Left lung (tissue), 10 donors: ENCODE data around the gene FSTL1. TPM values are rescaled to one million over a fixed set of nuclear protein-coding genes. Genes with fewer than 3 reads are reported as not detected.

Experiments
- ATAC-seq: fragments of 200-7000 bp; cut with Tn5 transposase; one replicate; pipeline ENCODE4 v1.9.1; 2020; ENCODE audit warnings: moderate library complexity
- DNase-seq, 4 donors: peaks; one replicate each; pipeline ENCODE4 v3.0.0-alpha.2; 2013 to 2020
- H3K27ac ChIP-seq, 2 donors: fragments of 200-600 bp; sonication (generic) in 1 of 2; one replicate each; pipeline versions ENCODE4 v1.5.0 to v1.8.0; 2020 to 2021
- H3K27me3 ChIP-seq, 2 donors: fragments of 200-600 bp; sonication (generic) in 1 of 2; one replicate each; pipeline versions ENCODE4 v1.5.0 to v1.8.0; 2020 to 2021
- H3K36me3 ChIP-seq, 2 donors: fragments of 200-600 bp; sonication (generic) in 1 of 2; one replicate each; pipeline versions ENCODE4 v1.5.0 to v1.8.0; 2020 to 2021
- H3K4me1 ChIP-seq, 2 donors: fragments of 200-600 bp; one replicate each; pipeline ENCODE4 v1.8.0; 2021
- H3K4me3 ChIP-seq, 2 donors: fragments of 200-600 bp; sonication (generic) in 1 of 2; one replicate each; pipeline versions ENCODE4 v1.5.0 to v1.8.0; 2020 to 2021; ENCODE audit warnings: mild to moderate bottlenecking in 1 of 2
- H3K9me3 ChIP-seq, 2 donors: fragments of 200-600 bp; sonication (generic) in 1 of 2; one replicate each; pipeline versions ENCODE4 v1.5.0 to v1.8.0; 2020 to 2021
- intact Hi-C, 2 donors: fragments of 100-400 bp; cut with DNase I; formaldehyde crosslinking; loops; one replicate each; pipeline versions ENCODE4 v1.11.2 to v1.14.2; 2022
- polyA plus RNA-seq, 6 donors: library from polyadenylated mRNA; unstranded; fragments of 120-200 nt; gene quantifications; one replicate each; pipeline ENCODE4 v1.2.1, GENCODE V29; 2013; ENCODE audit not compliant: insufficient read length in 6 of 6
- total RNA-seq, 2 donors: library from RNA; stranded (reverse); fragmentation: NEBNext Ultra II Directional; extraction: Animal tissue kit (Norgen Biotek cat#: 25700); gene quantifications; one replicate each; pipeline ENCODE4 v1.2.1, GENCODE V29; 2021
- TF ChIP-seq, protein P1 (sequence below), 2 donors: fragments of 200-600 bp; sonication (generic) in 1 of 2; IDR thresholded peaks; one replicate each; pipeline versions ENCODE4 v1.5.0 to v1.8.0; 2021; ENCODE audit warnings: antibody characterized with exemption in 2 of 2
- donor health status: DM: no; HTN: yes; CAD: no.
- donor health status: DM: no; HTN: no; CAD: no.

The FSTL1 gene
- total and polyA plus RNA-seq, 8 donors, result 265 to 564 (median 527) TPM

- DNase-seq, result no peak
- Histone ChIP-seq H3K36me3 (peaks cover 0 to 8% of the 10 kb centered on the region in 2 donors), H3K4me1 (peaks cover 5 to 22% of the 10 kb centered on the region in 2 donors), H3K4me3 (no peak overlapping the region), H3K27ac (no peak overlapping the region), H3K9me3 (no peaks in the 10 kb centered on the region), H3K27me3 (no peaks in the 10 kb centered on the region)
- TF ChIP-seq, protein P1, sequence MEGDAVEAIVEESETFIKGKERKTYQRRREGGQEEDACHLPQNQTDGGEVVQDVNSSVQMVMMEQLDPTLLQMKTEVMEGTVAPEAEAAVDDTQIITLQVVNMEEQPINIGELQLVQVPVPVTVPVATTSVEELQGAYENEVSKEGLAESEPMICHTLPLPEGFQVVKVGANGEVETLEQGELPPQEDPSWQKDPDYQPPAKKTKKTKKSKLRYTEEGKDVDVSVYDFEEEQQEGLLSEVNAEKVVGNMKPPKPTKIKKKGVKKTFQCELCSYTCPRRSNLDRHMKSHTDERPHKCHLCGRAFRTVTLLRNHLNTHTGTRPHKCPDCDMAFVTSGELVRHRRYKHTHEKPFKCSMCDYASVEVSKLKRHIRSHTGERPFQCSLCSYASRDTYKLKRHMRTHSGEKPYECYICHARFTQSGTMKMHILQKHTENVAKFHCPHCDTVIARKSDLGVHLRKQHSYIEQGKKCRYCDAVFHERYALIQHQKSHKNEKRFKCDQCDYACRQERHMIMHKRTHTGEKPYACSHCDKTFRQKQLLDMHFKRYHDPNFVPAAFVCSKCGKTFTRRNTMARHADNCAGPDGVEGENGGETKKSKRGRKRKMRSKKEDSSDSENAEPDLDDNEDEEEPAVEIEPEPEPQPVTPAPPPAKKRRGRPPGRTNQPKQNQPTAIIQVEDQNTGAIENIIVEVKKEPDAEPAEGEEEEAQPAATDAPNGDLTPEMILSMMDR (IDR thresholded peaks at IDR 0.05), result no peak
- intact Hi-C loops, result loop anchor here in 1 of 2 donors (5.0 kb wide), 2 partner anchors 142 to 173 kb away; no protein-coding TSS in a partner anchor
- no peak for ATAC-seq
Observed at GRCh38 chr3:120415756-120416155, 35.0 kb downstream of the FSTL1 start.

DNA sequence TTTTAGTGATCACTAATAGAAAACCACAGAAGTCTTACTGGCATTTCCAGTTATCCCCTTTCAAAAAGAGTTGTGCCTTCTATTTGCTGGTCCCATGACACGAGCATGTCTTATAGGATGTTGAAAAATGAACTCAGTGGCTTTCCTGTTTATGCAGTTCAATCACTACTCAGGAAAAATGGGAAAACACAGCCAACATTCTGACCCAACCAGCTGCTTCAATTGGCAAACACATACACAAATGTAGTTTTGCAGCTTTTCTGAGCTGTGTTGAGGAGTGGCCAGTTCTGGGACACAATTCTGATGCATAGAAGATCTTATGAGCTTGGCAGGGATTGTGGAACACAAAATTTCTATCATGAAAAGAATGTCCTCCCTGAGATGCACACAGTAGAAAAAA is 40.3 kb downstream of the FSTL1 start:
- ATAC-seq (no peak), DNase-seq (peak in 2 of 4 donors; percentile 79 to 84)
- H3K27ac ChIP-seq, result no peak overlapping the region
- H3K36me3 ChIP-seq, result peaks cover 0 to 26% of the 10 kb centered on the region in 2 donors
- TF ChIP-seq, protein P1 (IDR thresholded peaks at IDR 0.05), result no peak
- no peak overlapping the region for H3K4me3 ChIP-seq
- H3K27me3 ChIP-seq, result no peaks in the 10 kb centered on the region
- no peaks in the 10 kb centered on the region for H3K9me3 ChIP-seq
- H3K4me1 ChIP-seq, result peaks cover 0 to 2% of the 10 kb centered on the region in 2 donors
- intact Hi-C loops, result no loop called here

GRCh38 chr3:120410116-120410515 is 40.7 kb downstream of the FSTL1 start:
- Histone ChIP-seq H3K9me3 (no peaks in the 10 kb centered on the region), H3K27ac (no peak overlapping the region), H3K4me3 (no peak overlapping the region), H3K36me3 (peaks cover 0 to 26% of the 10 kb centered on the region in 2 donors), H3K27me3 (no peaks in the 10 kb centered on the region), H3K4me1 (peaks cover 0 to 2% of the 10 kb centered on the region in 2 donors)
- no peak for ATAC-seq
- intact Hi-C loops, result no loop called here
- TF ChIP-seq, protein P1 (IDR thresholded peaks at IDR 0.05), result no peak
- DNase-seq, result peak in 1 of 4 donors; percentile 31

GRCh38 chr3:120407508-120408287 is 43.1 kb downstream of the FSTL1 start:
- Histone ChIP-seq H3K9me3 (no peaks in the 10 kb centered on the region), H3K27me3 (no peaks in the 10 kb centered on the region), H3K4me3 (no peak overlapping the region), H3K36me3 (peaks cover 0 to 32% of the 10 kb centered on the region in 2 donors), H3K27ac (no peak overlapping the region), H3K4me1 (peaks cover 0 to 2% of the 10 kb centered on the region in 2 donors)
- ATAC-seq (no peak), DNase-seq (no peak)
- intact Hi-C loops, result no loop called here
- TF ChIP-seq, protein P1 (IDR thresholded peaks at IDR 0.05), result no peak

GRCh38 chr3:120404876-120405275 is 45.9 kb downstream of the FSTL1 start:
- no peaks in the 10 kb centered on the region for H3K9me3 ChIP-seq
- TF ChIP-seq, protein P1 (IDR thresholded peaks at IDR 0.05), result no peak
- H3K27ac ChIP-seq, result no peak overlapping the region
- H3K4me3 ChIP-seq, result no peak overlapping the region
- H3K4me1 ChIP-seq, result no peaks in the 10 kb centered on the region
- no peak for ATAC-seq
- intact Hi-C loops, result no loop called here
- DNase-seq, result no peak
- peaks cover 0 to 51% of the 10 kb centered on the region in 2 donors for H3K36me3 ChIP-seq
- no peaks in the 10 kb centered on the region for H3K27me3 ChIP-seq
